CD4-positive, alpha-beta T cell treated with Interleukin-17A for 1 hour (primary cell): ENCODE measurements around the gene SSTR3.

Experiments
- DNase-seq: peaks from one replicate; pipeline ENCODE4 v3.0.0-alpha.2; 2020

Gene SSTR3

DNA sequence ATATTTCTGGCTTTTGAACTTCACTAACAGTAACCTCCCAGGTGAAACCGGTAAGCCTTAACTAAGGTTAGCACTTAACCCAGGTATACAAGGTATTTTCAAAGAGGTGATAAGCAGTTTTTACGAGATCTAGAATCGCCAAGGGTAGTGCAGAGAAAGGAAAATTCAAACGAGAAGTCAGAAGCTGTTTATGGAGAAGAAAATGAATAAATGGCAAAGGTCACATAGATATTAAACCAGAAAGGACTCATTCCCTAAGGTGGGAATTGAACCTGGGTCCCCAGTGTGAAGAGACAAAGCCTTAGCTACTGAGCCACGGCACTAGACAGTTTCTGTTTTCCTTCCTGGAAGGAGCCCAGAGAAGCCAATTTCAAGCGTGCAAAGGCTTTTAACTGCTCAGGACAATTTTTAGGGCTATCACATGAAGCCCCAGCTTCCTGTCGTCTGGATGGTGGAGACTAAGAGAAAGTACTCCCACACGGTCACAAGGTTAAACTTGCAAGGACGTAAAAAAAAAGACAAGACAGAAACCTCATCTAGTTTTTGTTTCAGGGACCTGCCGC lies 18.6 kb downstream of the SSTR3 start:
- DNase-seq, result peak; percentile 70

DNA sequence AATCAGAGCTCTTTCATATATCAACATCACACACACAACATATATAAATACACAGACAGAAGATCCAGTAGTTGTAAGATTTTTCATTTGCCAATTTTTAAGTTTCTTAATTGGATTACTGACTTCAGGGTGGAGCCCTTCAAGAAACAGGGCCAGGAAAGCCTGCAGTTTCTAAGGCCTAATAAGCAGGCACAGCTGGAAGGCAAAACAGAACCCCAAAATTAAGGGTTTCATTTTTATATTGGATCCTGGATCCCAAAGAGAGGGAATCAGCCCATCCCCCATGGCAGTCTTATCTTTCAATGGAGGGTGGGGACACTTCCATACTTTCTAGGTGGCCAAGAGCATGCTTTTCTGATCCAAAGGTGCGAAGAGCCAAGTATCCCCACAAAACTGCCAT lies 19.5 kb downstream of the SSTR3 start:
- DNase-seq, result no peak

DNA sequence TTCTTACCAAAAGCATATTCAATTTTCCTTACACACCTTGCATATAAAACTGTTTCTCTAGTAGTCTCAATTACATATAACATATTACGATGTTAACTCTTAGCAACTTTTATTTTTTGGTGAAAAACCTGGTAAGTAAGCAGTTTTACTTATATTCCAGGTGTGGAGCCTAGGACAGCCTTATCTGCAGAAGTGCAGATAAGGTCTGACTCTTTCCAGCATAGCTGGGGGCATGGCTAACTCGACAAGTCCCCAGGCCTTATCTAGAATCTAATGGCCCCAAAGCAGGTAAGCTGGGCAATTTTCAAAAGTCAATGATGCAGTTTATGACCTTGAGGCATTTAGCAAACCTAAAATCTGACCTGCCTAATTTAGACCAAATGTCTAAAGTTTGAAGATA lies 20.1 kb downstream of the SSTR3 start:
- DNase-seq, result no peak

DNA sequence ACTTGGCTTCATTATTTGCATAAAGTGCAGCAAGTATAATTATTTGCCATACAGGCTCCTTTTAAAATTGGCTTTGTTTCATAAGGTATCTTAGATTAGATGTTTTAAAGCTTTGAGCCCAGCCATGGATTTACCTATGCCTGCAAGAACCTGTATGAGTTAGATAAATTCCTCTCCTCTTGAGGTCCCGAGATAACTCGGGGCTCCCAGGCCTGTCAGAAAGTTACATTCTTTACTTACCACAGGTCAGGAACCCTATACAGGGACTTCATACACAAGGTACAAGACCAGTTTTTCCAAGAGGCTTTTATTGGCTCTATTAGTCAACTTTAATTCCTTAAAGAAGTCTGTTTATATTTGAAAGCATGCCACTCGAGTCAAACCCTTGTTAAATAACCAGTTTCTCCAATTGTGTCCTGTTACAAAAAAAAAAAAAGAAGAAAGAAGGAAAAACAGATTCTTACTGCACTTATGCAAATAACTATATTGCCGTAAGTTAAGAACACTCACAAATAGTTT lies 22.0 kb downstream of the SSTR3 start:
- no peak for DNase-seq

DNA sequence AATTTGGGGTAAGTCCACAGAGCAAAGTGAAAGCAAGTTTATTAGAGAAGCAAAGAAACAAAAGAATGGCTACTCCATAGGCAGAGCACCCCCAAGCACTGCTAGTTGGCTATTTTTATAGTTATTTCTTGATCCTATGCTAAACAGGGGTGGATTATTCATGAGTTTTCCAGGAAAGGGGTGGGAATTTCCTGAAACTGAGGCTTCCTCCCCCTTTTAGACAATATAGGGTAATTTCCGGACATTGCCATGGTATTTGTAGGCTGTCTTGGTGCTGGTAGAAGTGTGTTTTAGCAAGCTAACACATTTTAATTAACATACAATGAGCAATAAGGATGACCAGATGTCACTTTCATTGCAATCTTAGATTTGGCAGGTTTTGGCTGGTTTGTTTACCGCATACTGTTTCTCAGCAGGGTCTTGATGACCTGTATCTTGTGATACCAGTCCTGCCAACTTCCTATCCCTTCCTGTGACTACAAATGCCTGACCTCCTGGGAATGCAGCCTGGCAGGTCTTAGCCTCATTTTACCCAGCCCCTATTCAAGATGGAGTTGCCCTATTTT lies 23.3 kb downstream of the SSTR3 start:
- DNase-seq, result no peak

DNA sequence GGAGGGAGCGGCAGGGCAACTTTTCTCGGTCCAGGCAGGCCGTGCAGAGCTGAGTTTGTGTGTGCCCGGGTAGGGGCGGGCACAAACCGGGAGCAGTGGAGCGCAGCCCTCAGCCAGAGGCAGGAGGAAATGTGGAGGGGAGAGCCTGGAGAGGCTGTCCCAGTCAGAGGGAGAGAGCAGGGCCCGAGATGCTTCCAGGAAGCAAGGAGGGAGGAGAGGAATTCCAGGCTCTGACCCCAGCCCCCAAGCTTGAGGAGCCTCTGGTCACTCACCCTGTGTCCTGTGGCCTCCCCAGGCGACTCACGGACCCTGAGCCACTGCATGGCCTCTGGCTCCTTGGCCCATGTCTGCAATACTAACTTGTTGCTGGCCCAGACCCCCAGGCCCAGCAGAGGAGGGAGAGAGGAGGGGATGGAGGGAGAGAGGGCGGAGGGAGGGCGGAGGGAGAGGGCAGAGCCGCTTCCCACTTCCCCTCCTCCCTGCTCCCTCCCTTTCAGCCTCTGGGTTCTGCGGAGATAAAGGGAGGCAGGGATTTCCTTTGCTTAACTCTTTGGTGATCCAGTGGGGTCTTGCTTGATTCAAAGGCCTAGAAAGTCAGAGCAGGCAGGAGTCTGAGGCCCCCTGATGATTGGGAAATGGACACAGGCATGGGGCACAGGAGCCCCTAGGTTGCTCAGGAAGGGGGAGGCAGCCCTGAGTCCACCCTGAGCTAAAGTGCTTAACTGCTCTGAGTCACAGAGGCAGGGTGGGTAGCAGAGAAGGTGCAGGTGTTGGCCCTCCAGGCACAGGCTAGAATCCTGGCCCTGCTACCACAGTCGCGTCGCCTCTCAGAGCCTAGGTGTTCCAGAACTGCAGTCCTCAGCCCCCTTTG lies 24.2 kb downstream of the SSTR3 start, which contains the start of gene C1QTNF6:
C1QTNF6 (minus strand) TSS at position 357 of the 871 bp plus-strand sequence; CDS start at position 323, 34 bp downstream.
- DNase-seq, result no peak

DNA sequence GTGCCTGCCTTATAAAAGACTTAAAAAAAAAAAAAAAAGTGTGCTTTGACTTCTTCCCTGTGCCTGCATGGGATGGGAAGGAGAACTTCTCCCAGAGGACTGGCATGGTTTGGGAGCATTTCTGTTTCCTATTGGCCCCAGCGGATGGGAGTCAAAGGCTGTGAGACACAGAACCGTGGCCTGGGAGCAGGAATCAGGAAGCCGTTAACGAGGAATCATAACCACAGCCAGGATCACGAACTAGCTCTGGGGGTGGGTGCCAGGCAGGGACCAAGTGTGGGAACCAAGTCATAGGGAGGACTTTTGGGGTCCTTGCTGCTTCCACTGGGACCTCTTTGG lies 24.8 kb downstream of the SSTR3 start:
- DNase-seq, result no peak

DNA sequence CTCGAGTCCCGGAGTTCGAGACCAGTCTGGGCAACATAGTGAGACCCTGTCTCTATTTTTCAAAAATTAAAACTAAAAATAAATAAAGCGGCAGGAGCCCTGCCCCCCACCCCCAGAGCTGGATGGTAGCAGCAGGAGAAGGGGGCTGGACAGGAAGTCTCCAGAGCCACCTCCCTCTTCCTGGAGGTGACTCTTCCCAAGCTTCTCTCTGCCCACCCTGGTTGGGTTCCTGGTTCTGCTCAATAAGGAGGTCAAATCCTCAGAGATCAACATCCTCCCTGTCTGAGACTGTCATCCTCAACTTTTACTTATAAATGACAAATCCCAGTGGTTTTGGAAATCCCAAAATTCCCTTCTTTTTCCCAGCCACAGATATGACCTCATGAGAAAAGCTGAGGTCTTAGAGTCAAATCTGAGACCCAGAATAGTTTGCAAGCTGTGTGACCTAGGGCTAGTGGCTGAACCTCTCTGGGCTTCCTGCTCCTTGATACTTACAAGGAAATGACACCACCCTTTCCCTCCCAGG lies 25.2 kb downstream of the SSTR3 start:
- DNase-seq, result no peak

DNA sequence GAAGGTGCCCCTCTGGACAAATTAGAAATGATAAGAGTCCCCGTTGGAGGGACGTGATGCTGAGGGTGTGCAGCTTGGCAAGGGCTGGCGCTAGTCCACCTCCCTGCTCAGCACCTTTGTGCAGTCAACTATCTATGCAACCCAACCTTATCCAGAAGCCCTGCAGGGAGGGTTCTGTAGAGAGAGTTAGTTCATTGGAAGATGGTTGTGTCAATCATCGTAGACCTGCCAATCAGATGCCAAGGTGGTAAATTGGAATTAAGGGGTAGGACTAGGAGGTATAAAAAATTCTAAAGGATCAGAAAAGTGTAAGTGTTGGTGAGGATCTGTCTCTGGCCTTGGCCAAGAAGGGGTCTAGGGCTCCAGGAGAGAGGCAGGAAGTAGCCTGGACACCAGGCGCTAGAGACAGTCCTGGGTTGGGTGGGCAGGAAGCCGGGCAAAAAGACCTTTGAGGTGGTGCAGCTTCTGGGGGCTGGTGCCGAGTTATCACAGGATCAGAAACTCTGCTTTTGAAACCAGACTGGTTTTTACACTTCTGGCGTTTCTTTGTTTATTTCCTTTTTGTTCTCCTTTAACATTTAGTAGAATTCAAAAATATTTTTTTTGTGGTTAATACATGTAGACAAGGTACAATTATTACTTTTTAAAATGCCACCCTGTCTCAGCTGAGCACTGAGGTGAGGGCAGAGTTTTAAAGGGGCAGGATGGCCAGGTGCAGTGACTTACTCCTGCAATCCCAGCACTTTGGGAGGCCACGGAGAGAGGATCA lies 25.9 kb downstream of the SSTR3 start:
- DNase-seq, result peak; percentile 90

DNA sequence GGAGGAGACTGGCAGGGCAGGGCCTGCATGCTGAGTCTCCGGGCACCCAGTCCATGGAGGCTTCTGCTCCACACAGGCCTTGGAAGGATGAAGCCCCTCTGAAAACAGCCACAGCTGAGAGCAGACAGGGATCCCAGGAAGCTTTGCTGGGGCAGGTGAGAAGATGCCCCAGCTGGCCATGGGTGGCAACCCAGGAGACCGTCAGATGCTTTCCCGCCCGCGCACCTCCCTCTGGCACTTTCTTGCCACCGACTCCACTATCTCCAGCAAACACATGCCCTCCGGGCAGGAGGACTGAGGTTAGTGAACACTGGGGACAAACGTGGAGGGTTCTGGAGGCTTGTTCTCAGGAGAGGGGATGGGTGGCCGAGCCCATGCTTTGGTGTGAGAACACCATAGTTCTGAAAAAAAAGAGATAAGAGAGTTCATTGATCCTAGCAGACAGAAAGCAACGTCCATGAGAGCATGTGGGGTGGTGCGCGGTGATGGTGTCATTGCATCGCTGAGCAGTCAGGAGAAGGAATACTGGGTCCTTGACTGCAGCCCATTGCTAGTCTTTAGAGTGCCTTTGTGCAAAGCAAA lies 26.5 kb downstream of the SSTR3 start:
- no peak for DNase-seq

DNA sequence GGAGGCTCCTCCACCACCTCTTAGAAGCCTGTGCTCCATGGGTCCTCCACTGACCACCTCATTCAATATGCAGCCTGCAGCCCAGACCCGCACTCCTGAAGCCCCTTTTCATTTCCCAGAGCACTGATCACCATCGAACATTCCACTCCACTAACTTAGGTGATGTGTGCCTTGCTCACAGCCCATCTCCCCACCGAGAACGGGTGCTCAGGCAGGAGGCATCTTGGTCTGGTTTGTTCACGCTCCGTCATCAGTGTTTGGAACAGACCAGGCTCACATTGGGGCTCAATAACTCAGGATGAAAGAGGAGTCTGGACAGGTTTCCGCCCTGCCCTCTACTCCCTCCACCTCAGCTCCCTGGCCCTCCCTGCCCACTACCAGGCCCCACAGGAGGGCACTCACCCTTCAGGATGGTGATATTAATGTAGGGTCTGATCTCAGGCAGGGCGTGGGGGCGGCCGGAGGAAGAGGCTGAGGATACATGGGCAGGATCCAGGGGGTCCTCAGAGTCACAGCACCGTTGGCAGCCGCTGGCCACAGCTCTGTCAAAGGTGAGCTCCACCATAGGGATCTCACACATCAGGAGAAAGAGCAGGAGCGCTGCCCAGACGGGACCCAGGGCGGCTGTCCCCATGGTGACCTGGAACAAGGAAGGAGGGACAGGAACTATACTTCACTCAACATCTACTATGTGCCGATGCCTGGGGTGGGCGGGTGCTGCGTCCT lies 27.3 kb downstream of the SSTR3 start:
- no peak for DNase-seq

DNA sequence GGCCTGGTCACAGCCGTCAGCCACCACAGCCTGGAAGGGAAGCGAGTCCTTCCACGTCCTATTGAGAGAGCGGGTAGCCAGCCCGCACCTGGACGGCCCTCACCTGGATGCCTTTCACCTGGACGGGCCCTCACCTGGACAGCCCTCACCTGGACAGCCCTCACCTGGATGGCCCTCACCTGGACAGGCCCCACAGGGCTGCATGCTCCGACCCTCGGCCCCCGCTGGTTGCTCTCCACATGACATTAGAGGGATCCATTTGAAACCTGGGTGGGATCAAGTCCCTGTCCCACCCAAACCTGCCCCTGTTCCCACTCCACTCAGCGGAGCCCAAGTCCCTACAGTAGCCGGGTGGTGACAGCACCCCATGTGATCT lies 27.9 kb downstream of the SSTR3 start:
- DNase-seq, result no peak

DNA sequence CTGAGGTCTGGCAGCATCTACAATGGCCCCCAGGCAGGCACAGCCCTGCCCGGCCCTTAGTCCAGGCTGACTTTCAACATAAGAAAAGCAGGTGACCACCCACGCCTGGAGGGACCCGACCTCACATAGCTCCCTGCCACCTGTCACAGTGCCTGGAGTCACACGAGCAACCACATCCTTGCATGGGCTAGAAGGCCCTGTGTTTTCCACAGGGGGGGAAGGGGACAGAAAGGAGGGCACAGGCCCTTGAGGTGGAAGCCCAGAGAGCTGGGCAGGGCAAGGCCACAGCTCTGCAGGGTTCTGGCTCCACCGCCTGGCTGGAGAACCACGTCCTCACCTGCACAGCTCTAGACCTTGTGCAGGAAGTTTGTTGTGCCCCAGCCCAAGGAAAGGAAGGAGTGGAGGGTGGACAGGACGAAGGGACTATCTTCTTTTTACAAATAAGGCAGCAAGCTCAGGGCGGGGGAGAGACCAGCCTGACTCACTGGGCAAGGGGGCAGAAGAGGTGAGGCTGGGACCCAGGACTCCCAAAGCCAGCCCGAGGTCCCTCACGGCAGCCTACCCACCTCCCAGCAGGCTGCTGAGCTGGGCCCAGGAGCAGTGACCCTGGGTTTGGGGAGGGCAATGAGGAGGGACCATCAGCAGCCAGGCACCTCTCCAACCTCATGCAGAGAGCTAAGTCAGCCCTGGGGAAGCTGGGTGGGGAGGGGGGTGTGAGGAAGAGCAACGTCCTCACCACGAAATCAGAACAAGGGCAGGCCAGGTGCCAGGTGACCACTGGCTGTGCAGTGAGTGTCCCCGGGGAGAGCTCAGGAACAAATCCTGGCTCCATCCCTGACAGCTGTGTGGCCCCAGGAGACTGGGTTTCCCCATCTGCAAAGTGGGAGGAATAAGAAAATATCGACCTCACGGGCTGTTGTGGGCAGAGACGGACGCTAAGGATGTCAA lies 28.6 kb downstream of the SSTR3 start:
- no peak for DNase-seq

DNA sequence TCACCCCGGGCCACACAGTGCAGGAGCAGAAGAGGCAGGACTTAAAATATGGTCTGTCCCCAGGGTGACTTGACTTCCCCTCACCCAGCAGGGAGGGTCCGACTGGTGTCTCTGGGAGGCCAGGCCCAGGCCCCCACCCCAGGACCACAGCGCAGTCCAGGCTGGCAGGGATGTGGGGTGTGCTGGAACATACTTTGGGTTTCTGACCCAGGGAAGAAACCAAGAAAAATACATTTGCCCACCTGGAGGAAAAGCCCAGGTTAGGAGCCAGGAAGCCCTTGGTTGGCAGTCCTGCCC lies 29.4 kb downstream of the SSTR3 start:
- no peak for DNase-seq

DNA sequence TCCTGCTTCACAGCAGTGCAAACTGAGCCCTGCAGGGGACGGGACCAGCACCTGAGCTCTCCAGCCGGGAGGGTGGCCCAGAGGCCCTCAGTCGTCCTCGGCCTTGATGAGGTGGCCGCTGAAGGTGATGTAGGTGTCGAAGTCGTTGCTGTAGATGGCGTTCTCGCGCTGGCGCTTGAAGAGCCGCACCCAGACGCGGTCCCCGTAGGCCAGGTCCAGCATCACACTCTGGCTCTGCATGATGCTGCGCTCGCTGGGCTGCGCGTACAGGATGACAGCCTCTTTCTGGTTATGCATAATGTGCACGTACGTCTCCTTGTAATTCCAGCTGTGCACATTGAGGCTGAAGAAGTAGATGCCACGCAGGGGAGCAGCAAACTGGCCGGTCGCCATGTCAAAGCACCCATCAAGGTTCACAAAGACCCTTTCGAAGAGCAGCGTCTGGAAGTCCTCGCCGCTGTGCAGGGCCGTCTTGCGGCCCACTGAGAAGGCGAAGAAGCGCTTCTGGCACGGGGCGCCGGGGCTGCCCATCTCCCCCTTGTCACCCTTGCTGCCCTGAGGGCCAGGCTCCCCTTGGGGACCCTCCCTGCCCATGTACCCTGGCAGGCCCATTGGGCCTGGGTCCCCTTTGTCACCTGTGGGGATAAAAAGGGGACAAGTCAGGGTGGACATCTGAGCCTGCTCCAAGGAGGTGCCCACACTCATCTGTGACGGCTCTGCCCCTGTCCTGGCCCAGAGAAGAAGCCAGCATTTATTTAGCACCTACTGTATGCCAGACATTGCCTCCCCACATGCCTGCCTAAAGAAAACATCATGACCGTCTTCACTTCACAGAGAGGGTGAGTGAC lies 30.0 kb downstream of the SSTR3 start:
- no peak for DNase-seq

DNA sequence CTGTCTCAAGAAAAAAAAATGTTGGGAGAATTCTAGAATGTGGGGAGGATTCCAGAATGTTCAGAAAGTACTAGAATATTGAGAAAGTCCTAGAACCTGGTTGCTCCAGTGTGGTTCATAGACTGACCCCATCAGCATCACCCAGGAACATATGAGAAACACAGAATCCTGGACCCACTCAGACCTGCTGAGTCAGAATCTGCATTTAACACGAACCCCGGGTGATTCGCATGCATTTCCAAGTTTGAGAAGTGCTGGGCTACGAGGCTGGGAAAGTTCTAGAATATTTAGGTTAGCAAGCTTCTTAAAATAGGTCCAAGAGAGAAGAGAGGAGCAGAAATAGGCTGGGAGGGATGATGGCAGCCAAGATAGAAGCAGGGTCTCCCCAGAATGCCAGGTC lies 30.6 kb downstream of the SSTR3 start:
- no peak for DNase-seq

DNA sequence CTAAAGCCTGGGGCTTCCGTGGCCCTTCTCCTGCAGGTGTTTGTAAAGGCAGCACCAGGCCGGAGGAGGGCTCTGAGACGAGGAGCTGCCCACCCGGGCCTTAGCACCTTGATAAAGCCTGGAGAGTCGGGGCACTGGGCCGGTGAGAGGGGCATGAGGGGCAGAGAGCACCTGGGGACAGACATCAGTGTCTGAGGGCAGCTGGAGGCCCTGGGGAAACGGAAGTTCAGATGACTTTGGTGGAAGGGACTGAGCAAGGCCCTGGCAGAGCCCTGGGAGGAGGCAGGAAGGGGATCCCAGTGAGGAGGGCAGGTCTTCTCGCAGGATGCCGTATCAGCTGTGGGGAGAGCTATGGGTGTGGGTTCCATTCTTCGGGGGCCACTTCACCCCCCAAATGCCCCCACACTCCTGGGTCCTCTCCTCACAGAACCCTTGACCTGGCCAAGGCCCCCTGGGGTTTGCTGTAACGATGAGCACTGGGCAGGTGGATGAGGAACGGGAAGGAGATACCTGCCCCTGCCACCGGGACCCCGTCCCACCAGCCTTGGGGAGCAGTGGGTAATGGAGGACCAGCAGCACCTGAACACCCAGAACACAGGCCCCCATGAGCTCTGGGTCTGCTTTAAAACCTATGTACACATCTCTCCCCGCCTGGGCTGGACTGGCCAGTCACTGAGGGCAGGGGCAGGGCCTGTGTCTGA lies 31.6 kb downstream of the SSTR3 start:
- no peak for DNase-seq

DNA sequence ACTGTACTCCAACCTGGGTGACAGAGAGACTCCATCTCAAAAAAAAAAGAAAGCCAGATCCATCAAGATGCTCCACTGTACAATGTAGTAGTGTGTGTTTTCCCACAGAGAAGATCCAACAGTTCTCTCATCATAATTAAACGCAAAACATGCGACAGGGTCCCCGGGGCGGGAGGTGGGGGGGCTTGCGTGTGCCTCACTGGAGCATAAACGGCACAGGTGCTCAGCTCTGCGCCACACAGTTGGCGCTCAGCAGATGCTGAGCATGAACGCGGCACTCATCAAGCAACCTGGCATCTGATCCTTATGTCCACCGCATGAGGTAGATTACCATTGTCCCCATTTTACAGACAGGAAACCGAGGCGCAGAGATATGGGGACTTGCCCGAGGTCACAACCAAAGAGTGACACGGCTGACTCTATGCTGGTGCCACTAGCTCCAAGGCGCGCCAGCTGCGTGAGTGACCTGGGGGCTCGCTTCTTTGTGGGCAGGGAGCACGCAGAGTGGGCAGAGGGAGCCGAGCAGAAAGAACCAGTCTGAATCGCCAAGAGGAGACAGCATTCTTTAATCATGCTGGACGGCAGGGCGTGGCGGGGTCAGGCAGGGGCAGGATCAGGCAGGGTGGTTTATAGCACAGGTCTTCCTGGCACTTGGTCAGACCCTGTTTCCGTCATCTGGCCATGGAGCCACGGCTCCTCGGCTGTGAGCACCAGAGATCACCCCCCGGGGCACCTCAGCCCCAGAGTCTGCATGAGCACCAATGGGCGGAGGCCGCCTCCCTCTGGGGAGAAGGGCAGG lies 32.5 kb downstream of the SSTR3 start:
- no peak for DNase-seq

DNA sequence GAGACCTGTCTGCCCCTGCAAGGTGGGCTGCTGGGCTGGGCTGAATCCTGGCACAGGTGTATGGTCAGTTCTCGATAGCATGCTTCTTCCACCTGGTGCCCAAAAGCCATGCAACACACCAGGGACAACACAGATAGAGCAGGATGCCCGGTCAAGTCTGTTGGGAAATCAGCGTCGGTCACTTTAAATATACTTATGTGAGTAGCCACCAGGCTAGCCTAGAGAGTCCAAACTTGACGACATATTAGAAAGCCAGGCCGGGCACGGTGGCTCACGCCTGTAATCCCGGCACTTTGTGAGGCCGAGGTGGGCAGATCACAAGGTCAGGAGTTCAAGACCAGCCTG lies 33.2 kb downstream of the SSTR3 start:
- no peak for DNase-seq
